ENCODE data around the gene AKT3.

- TF ChIP-seq CTCF (conservative IDR thresholded peaks at IDR 0.05; ENCODE audit: low read depth in 2 of 2) = no peak
- TF ChIP-seq STAT1 (IDR thresholded peaks at IDR 0.05; ENCODE audit: unreplicated experiment) = no peak
These were observed 112.0 kb downstream of the AKT3 start for GRCh38 chr1:243738020-243738419.

All from GM23338 (cell line).